ENCODE measurements around the gene APMAP.

The APMAP gene

DNA sequence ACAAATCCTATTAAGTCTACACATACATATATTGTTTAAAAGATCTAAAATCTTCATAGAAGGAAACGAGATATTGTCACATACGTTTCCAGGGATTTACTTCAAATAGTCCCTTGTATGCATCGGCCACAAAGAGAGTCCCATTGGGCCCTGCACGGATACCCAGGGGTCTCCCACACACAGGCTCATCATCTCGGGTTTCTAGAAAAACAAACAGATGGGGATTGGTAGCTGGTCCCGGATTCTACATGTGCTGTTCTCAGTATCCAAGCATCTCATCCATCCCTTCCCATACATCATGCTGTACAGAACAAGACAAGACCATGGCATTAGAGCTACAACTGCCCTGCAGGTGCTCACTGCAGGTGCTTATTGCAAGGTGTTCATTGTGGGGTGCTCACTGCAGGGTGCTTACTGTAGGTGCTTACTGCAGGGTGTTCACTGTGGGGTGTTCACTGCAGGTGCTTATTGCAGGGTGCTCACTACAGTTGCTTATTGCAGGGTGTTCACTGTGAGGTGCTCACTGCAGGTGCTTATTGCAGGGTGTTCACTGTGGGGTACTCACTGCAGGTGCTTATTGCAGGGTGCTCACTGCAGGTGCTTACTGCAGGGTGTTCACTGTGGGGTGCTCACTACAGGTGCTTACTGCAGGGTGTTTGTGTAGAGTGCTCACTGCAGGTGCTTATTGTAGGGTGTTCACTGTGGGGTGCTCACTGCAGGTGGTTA lies 21.0 kb downstream of the APMAP start:
- no peak for TF ChIP-seq TAF1 (IDR thresholded peaks at IDR 0.05; ENCODE audit: borderline replicate concordance, insufficient read depth, low read length)
- no peak for TF ChIP-seq FOXP2 (optimal IDR thresholded peaks at IDR 0.05; ENCODE audit: borderline replicate concordance, extremely low read depth, extremely low read length, insufficient read depth)
- TF ChIP-seq POLR2AphosphoS5 (IDR thresholded peaks at IDR 0.05; ENCODE audit: low read depth, low read length): no peak
- no peak for TF ChIP-seq SIN3A (IDR thresholded peaks at IDR 0.05; ENCODE audit: borderline replicate concordance, insufficient read depth, low read length)
- TF ChIP-seq, protein P1, sequence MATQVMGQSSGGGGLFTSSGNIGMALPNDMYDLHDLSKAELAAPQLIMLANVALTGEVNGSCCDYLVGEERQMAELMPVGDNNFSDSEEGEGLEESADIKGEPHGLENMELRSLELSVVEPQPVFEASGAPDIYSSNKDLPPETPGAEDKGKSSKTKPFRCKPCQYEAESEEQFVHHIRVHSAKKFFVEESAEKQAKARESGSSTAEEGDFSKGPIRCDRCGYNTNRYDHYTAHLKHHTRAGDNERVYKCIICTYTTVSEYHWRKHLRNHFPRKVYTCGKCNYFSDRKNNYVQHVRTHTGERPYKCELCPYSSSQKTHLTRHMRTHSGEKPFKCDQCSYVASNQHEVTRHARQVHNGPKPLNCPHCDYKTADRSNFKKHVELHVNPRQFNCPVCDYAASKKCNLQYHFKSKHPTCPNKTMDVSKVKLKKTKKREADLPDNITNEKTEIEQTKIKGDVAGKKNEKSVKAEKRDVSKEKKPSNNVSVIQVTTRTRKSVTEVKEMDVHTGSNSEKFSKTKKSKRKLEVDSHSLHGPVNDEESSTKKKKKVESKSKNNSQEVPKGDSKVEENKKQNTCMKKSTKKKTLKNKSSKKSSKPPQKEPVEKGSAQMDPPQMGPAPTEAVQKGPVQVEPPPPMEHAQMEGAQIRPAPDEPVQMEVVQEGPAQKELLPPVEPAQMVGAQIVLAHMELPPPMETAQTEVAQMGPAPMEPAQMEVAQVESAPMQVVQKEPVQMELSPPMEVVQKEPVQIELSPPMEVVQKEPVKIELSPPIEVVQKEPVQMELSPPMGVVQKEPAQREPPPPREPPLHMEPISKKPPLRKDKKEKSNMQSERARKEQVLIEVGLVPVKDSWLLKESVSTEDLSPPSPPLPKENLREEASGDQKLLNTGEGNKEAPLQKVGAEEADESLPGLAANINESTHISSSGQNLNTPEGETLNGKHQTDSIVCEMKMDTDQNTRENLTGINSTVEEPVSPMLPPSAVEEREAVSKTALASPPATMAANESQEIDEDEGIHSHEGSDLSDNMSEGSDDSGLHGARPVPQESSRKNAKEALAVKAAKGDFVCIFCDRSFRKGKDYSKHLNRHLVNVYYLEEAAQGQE (IDR thresholded peaks at IDR 0.05; ENCODE audit: insufficient read depth in 1 of 2, low read depth in 2 of 2, low read length in 2 of 2): no peak

DNA sequence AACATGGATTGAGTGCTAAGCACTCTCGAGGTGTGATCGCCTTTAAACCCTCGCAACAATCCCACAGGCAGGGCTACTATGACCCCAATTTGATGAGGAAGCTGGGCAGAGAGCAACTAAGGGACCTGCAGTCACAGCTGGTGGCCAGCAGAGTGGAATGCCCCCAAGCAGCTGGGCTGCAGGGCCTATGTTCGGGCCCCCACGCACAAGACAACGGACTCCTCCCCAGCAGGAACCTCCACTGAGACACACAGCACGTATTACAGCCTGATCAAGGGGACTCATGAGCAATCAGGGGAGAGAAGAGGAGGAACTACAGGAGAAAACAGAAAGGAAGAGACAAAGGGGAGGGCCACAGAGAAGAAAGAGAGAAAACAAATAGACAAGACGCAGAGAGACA lies 21.8 kb downstream of the APMAP start:
- TF ChIP-seq SIN3A (IDR thresholded peaks at IDR 0.05; ENCODE audit: borderline replicate concordance, insufficient read depth, low read length): no peak

DNA sequence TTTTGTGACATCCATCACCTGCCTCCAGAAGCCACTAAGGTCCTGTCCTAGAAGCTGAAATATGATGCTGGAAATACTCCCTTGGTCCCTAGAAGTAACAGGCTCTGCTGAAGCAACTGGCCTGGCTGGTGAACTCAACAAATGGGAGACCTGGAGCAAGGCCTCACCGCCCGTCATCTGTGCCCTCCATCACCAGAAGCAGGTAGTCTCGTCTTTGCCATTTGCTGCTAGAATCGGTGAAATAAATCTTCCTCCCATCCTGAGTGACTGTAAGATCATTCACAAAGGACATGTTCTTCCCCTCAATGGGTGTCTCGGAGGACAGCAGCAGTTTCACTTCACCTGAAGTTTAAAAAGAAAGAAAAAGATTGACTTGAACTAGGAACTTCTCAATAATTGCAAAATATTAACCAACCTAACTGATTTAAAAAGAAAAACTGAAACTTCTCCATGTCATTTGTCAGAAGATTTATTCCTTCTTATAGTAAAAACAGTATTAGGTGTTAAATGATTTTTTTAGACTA lies 22.5 kb downstream of the APMAP start:
- TF ChIP-seq POLR2AphosphoS5 (IDR thresholded peaks at IDR 0.05; ENCODE audit: low read depth, low read length) (no peak), TAF1 (IDR thresholded peaks at IDR 0.05; ENCODE audit: borderline replicate concordance, insufficient read depth, low read length) (no peak), FOXP2 (optimal IDR thresholded peaks at IDR 0.05; ENCODE audit: borderline replicate concordance, extremely low read depth, extremely low read length, insufficient read depth) (no peak), SIN3A (IDR thresholded peaks at IDR 0.05; ENCODE audit: borderline replicate concordance, insufficient read depth, low read length) (no peak)
- TF ChIP-seq, protein P1 (IDR thresholded peaks at IDR 0.05; ENCODE audit: insufficient read depth in 1 of 2, low read depth in 2 of 2, low read length in 2 of 2): no peak

DNA sequence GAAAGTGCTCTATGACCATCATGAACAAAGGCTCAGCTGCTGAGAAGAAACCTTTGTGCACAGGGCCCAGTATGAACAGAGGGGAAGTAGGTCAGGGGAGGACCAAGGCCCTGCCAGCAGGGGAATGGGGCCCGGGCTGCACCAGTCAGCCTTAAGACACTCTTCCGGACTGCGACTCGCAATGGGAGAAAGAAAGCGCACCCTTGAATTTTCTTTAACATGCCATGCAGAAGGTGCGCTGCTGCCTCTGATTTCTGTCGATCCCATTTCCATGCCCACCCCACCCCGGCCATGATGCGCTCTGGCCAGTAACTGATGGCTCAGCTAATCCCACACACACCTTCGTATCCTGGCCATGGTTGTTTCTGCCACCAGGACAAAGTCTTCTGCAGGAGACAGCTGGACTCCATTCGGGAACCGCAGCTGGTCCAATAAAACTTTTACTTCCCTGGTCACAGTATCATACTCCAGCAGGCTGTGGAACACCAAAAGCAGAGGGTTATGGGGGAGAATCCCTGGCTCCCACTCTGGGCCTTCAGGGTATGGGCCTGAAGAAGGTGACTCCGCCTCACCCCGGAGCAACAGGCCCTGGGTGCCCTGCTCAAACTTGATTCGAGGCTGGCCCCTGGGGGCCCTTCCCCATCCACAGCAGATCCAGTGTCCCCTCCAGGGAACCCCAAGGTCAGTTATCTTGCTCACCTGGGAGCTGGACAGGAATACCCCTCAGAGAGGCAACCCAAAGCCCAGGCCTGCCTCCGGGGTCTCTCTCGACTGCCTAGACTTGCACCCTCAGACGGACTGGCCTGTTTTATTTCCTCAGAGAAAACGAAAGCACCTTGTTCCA lies 23.1 kb downstream of the APMAP start:
- TF ChIP-seq TAF1 (IDR thresholded peaks at IDR 0.05; ENCODE audit: borderline replicate concordance, insufficient read depth, low read length): no peak
- no peak for TF ChIP-seq FOXP2 (optimal IDR thresholded peaks at IDR 0.05; ENCODE audit: borderline replicate concordance, extremely low read depth, extremely low read length, insufficient read depth)
- no peak for TF ChIP-seq SIN3A (IDR thresholded peaks at IDR 0.05; ENCODE audit: borderline replicate concordance, insufficient read depth, low read length)
- TF ChIP-seq, protein P1 (IDR thresholded peaks at IDR 0.05; ENCODE audit: insufficient read depth in 1 of 2, low read depth in 2 of 2, low read length in 2 of 2): no peak
- TF ChIP-seq POLR2AphosphoS5 (IDR thresholded peaks at IDR 0.05; ENCODE audit: low read depth, low read length): no peak

DNA sequence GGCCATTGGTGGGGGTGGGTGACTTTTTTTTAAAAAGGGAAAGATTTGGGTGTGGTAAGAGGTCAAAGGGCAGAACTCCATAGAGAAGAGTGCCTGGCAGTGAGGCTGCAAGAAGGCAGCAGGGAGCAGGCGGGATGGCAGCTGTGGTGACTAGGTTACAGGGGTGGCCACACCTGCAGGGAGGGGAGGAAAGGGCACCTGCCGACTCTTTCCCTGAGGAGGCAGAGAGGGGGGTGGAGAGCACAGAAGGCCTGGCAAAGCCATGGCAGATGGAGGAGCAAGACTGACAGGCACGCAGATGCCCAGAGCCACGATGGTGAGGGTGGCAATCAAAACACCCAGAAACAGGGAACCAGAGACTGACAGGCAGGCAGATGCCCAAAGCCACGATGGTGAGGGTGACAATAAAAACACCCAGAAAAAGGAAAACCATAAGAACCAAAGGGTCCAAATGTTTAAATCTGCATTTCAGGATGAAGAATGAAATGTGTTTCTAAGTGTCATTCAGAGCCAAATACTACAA lies 24.2 kb downstream of the APMAP start:
- TF ChIP-seq TAF1 (IDR thresholded peaks at IDR 0.05; ENCODE audit: borderline replicate concordance, insufficient read depth, low read length) (no peak), POLR2AphosphoS5 (IDR thresholded peaks at IDR 0.05; ENCODE audit: low read depth, low read length) (no peak), SIN3A (IDR thresholded peaks at IDR 0.05; ENCODE audit: borderline replicate concordance, insufficient read depth, low read length) (no peak), FOXP2 (optimal IDR thresholded peaks at IDR 0.05; ENCODE audit: borderline replicate concordance, extremely low read depth, extremely low read length, insufficient read depth) (no peak)
- TF ChIP-seq, protein P1 (IDR thresholded peaks at IDR 0.05; ENCODE audit: insufficient read depth in 1 of 2, low read depth in 2 of 2, low read length in 2 of 2): no peak

Data from PFSK-1 (cell line).